GM18499 (cell line): Measurements from ENCODE around the gene RAB6B.

Experiments used
- ATAC-seq: cut with Tn5 transposase; IDR thresholded peaks from one replicate; pipeline ENCODE4 v1.9.1; 2021; ENCODE audit warnings: moderate number of reproducible peaks; ENCODE audit not compliant: insufficient read depth, unreplicated experiment

RAB6B gene

GRCh38 chr3:133895208-133896001 lies at the start of gene RAB6B:
TSS of gene RAB6B (minus strand) at chr3:133895882. CDS start at chr3:133895466, 416 bp downstream.
- ATAC-seq, result no peak

- no peak for ATAC-seq
These were observed 49.1 kb upstream of the RAB6B start for GRCh38 chr3:133944641-133945380.

- ATAC-seq, result no peak
These were observed 48.5 kb upstream of the RAB6B start for GRCh38 chr3:133944181-133944580.

- ATAC-seq, result no peak
These were observed 48.0 kb upstream of the RAB6B start for GRCh38 chr3:133943639-133944141.

GRCh38 chr3:133943031-133943535 lies 47.4 kb upstream of the RAB6B start:
- no peak for ATAC-seq

GRCh38 chr3:133941415-133941821 lies 45.7 kb upstream of the RAB6B start:
- ATAC-seq, result no peak

GRCh38 chr3:133940536-133940935 lies 44.9 kb upstream of the RAB6B start:
- no peak for ATAC-seq

GRCh38 chr3:133939463-133939835 lies 43.8 kb upstream of the RAB6B start:
- no peak for ATAC-seq

- no peak for ATAC-seq
These were observed 43.2 kb upstream of the RAB6B start for GRCh38 chr3:133938770-133939462.

GRCh38 chr3:133937756-133938601 lies 42.3 kb upstream of the RAB6B start:
- no peak for ATAC-seq

- no peak for ATAC-seq
These were observed 41.5 kb upstream of the RAB6B start for GRCh38 chr3:133937061-133937686.

GRCh38 chr3:133935843-133936769 lies 40.4 kb upstream of the RAB6B start:
- ATAC-seq, result no peak

- no peak for ATAC-seq
These were observed 39.5 kb upstream of the RAB6B start for GRCh38 chr3:133934996-133935842.

- no peak for ATAC-seq
These were observed 38.6 kb upstream of the RAB6B start for GRCh38 chr3:133934073-133934970.

- ATAC-seq, result no peak
These were observed 37.7 kb upstream of the RAB6B start for GRCh38 chr3:133933097-133934024.
